Endodermal cell (in vitro differentiated cells): ENCODE measurements around the gene ASAP2. TPM values are rescaled to one million over a fixed set of nuclear protein-coding genes. Genes with fewer than 3 reads are reported as not detected.

Experiments used
- DNase-seq: peaks from one replicate; pipeline ENCODE4 v3.0.0-alpha.2; 2017
- H3K27ac ChIP-seq: 2 replicates; pipeline ENCODE4 v1.5.1; 2013; ENCODE audit warnings: mild to moderate bottlenecking, low read depth, low read length, moderate library complexity
- H3K27me3 ChIP-seq: 2 replicates; pipeline ENCODE4 v1.6.1; 2013; ENCODE audit warnings: mild to moderate bottlenecking, low read length, moderate library complexity; ENCODE audit not compliant: insufficient read depth, control insufficient read depth, poor library complexity, severe bottlenecking
- H3K36me3 ChIP-seq: 2 replicates; pipeline ENCODE4 v1.7.0; 2013; ENCODE audit warnings: mild to moderate bottlenecking, low read length, moderate library complexity; ENCODE audit not compliant: control insufficient read depth, insufficient read depth
- H3K4me1 ChIP-seq: one replicate; pipeline ENCODE4 v1.7.0; 2013; ENCODE audit warnings: low read length; ENCODE audit not compliant: control insufficient read depth, insufficient read depth
- H3K4me3 ChIP-seq: 2 replicates; pipeline ENCODE4 v1.5.1; 2013; ENCODE audit warnings: mild to moderate bottlenecking, low read length, moderate library complexity
- H3K9ac ChIP-seq: 2 replicates; pipeline ENCODE4 v1.6.1; 2013; ENCODE audit warnings: mild to moderate bottlenecking, low read length, moderate library complexity; ENCODE audit not compliant: poor library complexity, severe bottlenecking; ENCODE audit errors: extremely low read depth
- H3K9me3 ChIP-seq: 2 replicates; pipeline ENCODE4 v1.6.1; 2013; ENCODE audit warnings: mild to moderate bottlenecking, low read length, moderate library complexity; ENCODE audit not compliant: control insufficient read depth
- H3K27ac Mint-ChIP-seq: 2 replicates; pipeline ENCODE4 v1.8.0; 2020; ENCODE audit warnings: mixed read lengths
- H3K27me3 Mint-ChIP-seq: 2 replicates; pipeline ENCODE4 v1.8.0; 2021; ENCODE audit warnings: mild to moderate bottlenecking, mixed read lengths; ENCODE audit not compliant: insufficient read depth
- H3K36me3 Mint-ChIP-seq: 2 replicates; pipeline ENCODE4 v1.8.0; 2020; ENCODE audit warnings: low read depth, mixed read lengths
- H3K4me1 Mint-ChIP-seq: 2 replicates; pipeline ENCODE4 v1.8.0; 2020; ENCODE audit warnings: mixed read lengths
- H3K4me3 Mint-ChIP-seq: 2 replicates; pipeline ENCODE4 v1.8.0; 2020; ENCODE audit warnings: mild to moderate bottlenecking, moderate library complexity, mixed read lengths
- H3K9me3 Mint-ChIP-seq: 2 replicates; pipeline ENCODE4 v1.8.0; 2020; ENCODE audit warnings: mild to moderate bottlenecking, mixed read lengths
- WGBS, 2 experiments: methylation state at CpG; one replicate each; pipeline versions ENCODE4 v1.1.5 to v1.1.7; 2013; ENCODE audit warnings: missing lambda C conversion rate in 2 of 2, mixed read lengths in 1 of 2; ENCODE audit not compliant: insufficient coverage in 1 of 2, insufficient read length in 1 of 2; 5-methylcytosine and 5-hydroxymethylcytosine counted together
- total RNA-seq, 2 donors: library from RNA; stranded (reverse); fragmentation: NEBNext Ultra II Directional in 1 of 2; extraction: Animal tissue kit (Norgen Biotek cat#: 25700) in 1 of 2; gene quantifications; 2 replicates in 1 of 2; 3 replicates in 1 of 2; pipeline ENCODE4 v1.2.1, GENCODE V29; 2021
- TF ChIP-seq, protein P1 (sequence below): fragments of 200-600 bp; sonication (generic); conservative IDR thresholded peaks from 2 replicates; pipeline ENCODE4 v1.5.0; 2021; ENCODE audit warnings: antibody characterized with exemption, mild to moderate bottlenecking

ASAP2 gene
- total RNA-seq, 2 donors from 2014 or later: 11.8 to 20.4 TPM

DNA sequence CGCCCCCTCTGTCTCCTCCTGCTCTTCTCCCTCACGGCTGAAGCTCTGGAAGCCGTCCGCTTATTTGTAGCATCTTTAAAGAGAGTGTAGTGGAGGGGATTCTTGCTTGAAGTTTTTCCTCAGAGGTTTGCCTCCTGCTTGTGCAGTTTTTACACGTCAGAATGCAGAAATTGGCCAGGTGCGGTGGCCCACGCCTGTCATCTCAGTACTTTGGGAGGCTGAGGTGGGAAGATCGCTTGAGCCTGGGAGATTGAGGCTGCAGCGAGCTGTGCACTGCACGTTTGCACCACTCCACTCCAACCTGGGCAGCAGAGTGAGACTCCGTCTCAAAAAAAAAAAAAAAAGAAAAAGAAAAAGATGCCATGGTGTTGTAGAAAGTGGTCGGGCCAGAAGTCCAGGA, 147.7 kb downstream of the ASAP2 start:
- no peak for DNase-seq
- no peaks in the 10 kb centered on the region for H3K9me3 Mint-ChIP-seq
- TF ChIP-seq, protein P1, sequence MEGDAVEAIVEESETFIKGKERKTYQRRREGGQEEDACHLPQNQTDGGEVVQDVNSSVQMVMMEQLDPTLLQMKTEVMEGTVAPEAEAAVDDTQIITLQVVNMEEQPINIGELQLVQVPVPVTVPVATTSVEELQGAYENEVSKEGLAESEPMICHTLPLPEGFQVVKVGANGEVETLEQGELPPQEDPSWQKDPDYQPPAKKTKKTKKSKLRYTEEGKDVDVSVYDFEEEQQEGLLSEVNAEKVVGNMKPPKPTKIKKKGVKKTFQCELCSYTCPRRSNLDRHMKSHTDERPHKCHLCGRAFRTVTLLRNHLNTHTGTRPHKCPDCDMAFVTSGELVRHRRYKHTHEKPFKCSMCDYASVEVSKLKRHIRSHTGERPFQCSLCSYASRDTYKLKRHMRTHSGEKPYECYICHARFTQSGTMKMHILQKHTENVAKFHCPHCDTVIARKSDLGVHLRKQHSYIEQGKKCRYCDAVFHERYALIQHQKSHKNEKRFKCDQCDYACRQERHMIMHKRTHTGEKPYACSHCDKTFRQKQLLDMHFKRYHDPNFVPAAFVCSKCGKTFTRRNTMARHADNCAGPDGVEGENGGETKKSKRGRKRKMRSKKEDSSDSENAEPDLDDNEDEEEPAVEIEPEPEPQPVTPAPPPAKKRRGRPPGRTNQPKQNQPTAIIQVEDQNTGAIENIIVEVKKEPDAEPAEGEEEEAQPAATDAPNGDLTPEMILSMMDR: no peak
- Histone ChIP-seq H3K9ac (no peak overlapping the region), H3K9me3 (no peaks in the 10 kb centered on the region), H3K36me3 (peaks cover 8% of the 10 kb centered on the region), H3K4me1 (no peaks in the 10 kb centered on the region), H3K27me3 (no peaks in the 10 kb centered on the region), H3K27ac (no peak overlapping the region), H3K4me3 (no peak overlapping the region)
- no peak overlapping the region for H3K4me3 Mint-ChIP-seq
- H3K36me3 Mint-ChIP-seq: no peaks in the 10 kb centered on the region
- H3K27ac Mint-ChIP-seq: no peak overlapping the region
- WGBS, 2 experiments: 92 to 95% methylated on average over 7 to 12 of the region's 12 CpGs
- H3K4me1 Mint-ChIP-seq: peaks cover 15% of the 10 kb centered on the region
- no peaks in the 10 kb centered on the region for H3K27me3 Mint-ChIP-seq

GRCh38 chr2:9355270-9355669, 148.7 kb downstream of the ASAP2 start:
- no peaks in the 10 kb centered on the region for H3K27me3 Mint-ChIP-seq
- no peak overlapping the region for H3K27ac Mint-ChIP-seq
- TF ChIP-seq, protein P1: no peak
- H3K36me3 ChIP-seq: peaks cover 15% of the 10 kb centered on the region
- no peaks in the 10 kb centered on the region for H3K9me3 Mint-ChIP-seq
- WGBS, 2 experiments: 84% methylated on average over 3 of the region's 3 CpGs; no CpG with 5 or more reads in 1 of the 2 experiments
- no peak overlapping the region for H3K4me3 ChIP-seq
- H3K4me1 Mint-ChIP-seq: peaks cover 16% of the 10 kb centered on the region
- no peaks in the 10 kb centered on the region for H3K27me3 ChIP-seq
- no peak for DNase-seq
- H3K36me3 Mint-ChIP-seq: no peaks in the 10 kb centered on the region
- H3K4me3 Mint-ChIP-seq: no peak overlapping the region
- H3K4me1 ChIP-seq: no peaks in the 10 kb centered on the region
- H3K9me3 ChIP-seq: no peaks in the 10 kb centered on the region
- no peak overlapping the region for H3K9ac ChIP-seq
- no peak overlapping the region for H3K27ac ChIP-seq

- H3K27me3 ChIP-seq: no peaks in the 10 kb centered on the region
- TF ChIP-seq, protein P1: no peak
- H3K4me3 ChIP-seq: no peak overlapping the region
- Mint-ChIP-seq H3K4me1 (peaks cover 16% of the 10 kb centered on the region), H3K9me3 (no peaks in the 10 kb centered on the region), H3K4me3 (no peak overlapping the region), H3K27me3 (no peaks in the 10 kb centered on the region), H3K36me3 (no peaks in the 10 kb centered on the region), H3K27ac (no peak overlapping the region)
- DNase-seq: no peak
- WGBS, 2 experiments: 67 to 74% methylated on average over 4 of the region's 4 CpGs
- no peaks in the 10 kb centered on the region for H3K4me1 ChIP-seq
- H3K9ac ChIP-seq: no peak overlapping the region
- peaks cover 15% of the 10 kb centered on the region for H3K36me3 ChIP-seq
- no peaks in the 10 kb centered on the region for H3K9me3 ChIP-seq
- no peak overlapping the region for H3K27ac ChIP-seq
Measured at GRCh38 chr2:9355716-9356115, 149.1 kb downstream of the ASAP2 start.
